Right atrium auricular region (tissue), 2 donors: ENCODE results near the gene TRDMT1. TPM values are rescaled to one million over a fixed set of nuclear protein-coding genes. Genes with fewer than 3 reads are reported as not detected.

Experiments used
- DNase-seq: peaks from one replicate; pipeline ENCODE4 v3.0.0-alpha.2; 2019; ENCODE audit warnings: low spot score
- H3K27ac ChIP-seq, 2 donors: fragments of 200-600 bp; sonication (generic); 1 replicate in 1 of 2; 2 replicates in 1 of 2; pipeline ENCODE4 v1.5.1; 2016 to 2019
- H3K27me3 ChIP-seq, 2 donors: fragments of 200-600 bp; sonication (generic); one replicate each; pipeline versions ENCODE4 v1.5.1 to v1.6.0; 2017 to 2019
- H3K36me3 ChIP-seq: fragments of 200-600 bp; sonication (generic); one replicate; pipeline ENCODE4 v1.5.1; 2016
- H3K4me1 ChIP-seq, 2 donors: fragments of 200-600 bp; sonication (generic); one replicate each; pipeline versions ENCODE4 v1.5.1 to v1.6.0; 2017 to 2019
- H3K4me3 ChIP-seq, 2 donors: fragments of 200-600 bp; sonication (generic); 1 replicate in 1 of 2; 2 replicates in 1 of 2; pipeline ENCODE4 v1.5.1; 2017 to 2019; ENCODE audit warnings: mild to moderate bottlenecking in 1 of 2, moderate library complexity in 1 of 2
- H3K9me3 ChIP-seq, 2 donors: fragments of 200-600 bp; sonication (generic); one replicate each; pipeline ENCODE4 v1.5.1; 2019
- total RNA-seq, 2 donors: library from RNA; depleted of rRNA; stranded (reverse); fragments of >200 nt; gene quantifications; one replicate each; pipeline ENCODE4 v1.1.0, GENCODE V29; 2016
- TF ChIP-seq, protein P1 (sequence below), 2 donors: fragments of 200-600 bp; sonication (generic); IDR thresholded peaks; one replicate each; pipeline ENCODE4 v1.5.1; 2019; ENCODE audit warnings: antibody characterized with exemption in 2 of 2

The TRDMT1 gene
- total RNA-seq, 2 donors from 2014 or later: 3.8 to 5.0 TPM

DNA sequence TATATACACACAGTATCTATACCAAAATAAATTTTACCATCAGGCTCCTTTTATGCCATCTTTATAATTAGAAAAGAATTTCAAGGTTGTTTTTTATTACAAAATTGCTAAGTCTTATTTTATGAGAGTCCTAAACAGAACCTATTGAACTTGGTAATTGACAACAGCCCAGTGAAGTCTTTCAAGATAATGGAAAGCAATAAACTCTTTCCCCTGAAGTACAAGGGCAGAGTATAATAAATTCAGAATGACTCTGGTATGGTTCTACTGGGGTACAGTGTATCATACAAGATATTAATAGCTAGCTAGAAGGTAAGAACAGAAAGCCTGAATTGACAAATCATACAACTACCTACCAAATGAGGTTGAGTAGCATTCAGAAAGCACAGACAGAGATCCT, 45.6 kb downstream of the TRDMT1 start:
- Histone ChIP-seq H3K27ac (no peak overlapping the region), H3K9me3 (no peaks in the 10 kb centered on the region), H3K4me1 (no peaks in the 10 kb centered on the region), H3K4me3 (no peak overlapping the region), H3K27me3 (no peaks in the 10 kb centered on the region), H3K36me3 (no peaks in the 10 kb centered on the region)
- TF ChIP-seq, protein P1, sequence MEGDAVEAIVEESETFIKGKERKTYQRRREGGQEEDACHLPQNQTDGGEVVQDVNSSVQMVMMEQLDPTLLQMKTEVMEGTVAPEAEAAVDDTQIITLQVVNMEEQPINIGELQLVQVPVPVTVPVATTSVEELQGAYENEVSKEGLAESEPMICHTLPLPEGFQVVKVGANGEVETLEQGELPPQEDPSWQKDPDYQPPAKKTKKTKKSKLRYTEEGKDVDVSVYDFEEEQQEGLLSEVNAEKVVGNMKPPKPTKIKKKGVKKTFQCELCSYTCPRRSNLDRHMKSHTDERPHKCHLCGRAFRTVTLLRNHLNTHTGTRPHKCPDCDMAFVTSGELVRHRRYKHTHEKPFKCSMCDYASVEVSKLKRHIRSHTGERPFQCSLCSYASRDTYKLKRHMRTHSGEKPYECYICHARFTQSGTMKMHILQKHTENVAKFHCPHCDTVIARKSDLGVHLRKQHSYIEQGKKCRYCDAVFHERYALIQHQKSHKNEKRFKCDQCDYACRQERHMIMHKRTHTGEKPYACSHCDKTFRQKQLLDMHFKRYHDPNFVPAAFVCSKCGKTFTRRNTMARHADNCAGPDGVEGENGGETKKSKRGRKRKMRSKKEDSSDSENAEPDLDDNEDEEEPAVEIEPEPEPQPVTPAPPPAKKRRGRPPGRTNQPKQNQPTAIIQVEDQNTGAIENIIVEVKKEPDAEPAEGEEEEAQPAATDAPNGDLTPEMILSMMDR (IDR thresholded peaks at IDR 0.05): no peak
- no peak for DNase-seq

GRCh38 chr10:17154116-17154515, 47.4 kb downstream of the TRDMT1 start:
- DNase-seq: no peak
- no peaks in the 10 kb centered on the region for H3K4me1 ChIP-seq
- no peaks in the 10 kb centered on the region for H3K36me3 ChIP-seq
- no peaks in the 10 kb centered on the region for H3K27me3 ChIP-seq
- H3K4me3 ChIP-seq: no peak overlapping the region
- H3K27ac ChIP-seq: no peak overlapping the region
- H3K9me3 ChIP-seq: no peaks in the 10 kb centered on the region
- TF ChIP-seq, protein P1 (IDR thresholded peaks at IDR 0.05): no peak

- Histone ChIP-seq H3K36me3 (no peaks in the 10 kb centered on the region), H3K4me3 (no peak overlapping the region), H3K4me1 (no peaks in the 10 kb centered on the region), H3K27me3 (no peaks in the 10 kb centered on the region), H3K27ac (no peak overlapping the region), H3K9me3 (no peaks in the 10 kb centered on the region)
- TF ChIP-seq, protein P1 (IDR thresholded peaks at IDR 0.05): no peak
- no peak for DNase-seq
These were observed 48.2 kb downstream of the TRDMT1 start for GRCh38 chr10:17153321-17153720.

DNA sequence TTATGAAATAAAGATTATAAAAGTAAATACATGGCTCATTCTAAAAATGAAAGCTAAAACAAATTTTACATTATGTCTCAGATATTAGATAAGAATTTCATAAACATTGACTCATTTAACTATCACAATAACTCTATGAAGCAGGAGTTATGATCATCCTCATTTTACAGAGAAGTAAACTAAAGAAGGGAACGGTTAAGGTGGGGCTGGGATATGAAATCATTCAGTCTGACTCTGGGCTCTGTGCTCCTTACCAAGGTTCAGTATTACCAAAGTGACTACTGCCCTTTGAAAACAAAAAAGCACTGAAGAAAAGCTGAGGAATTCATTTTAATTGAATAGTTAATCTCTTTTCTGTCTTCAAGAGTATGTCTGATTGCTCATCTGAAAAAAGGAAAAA, 49.8 kb downstream of the TRDMT1 start:
- Histone ChIP-seq H3K4me1 (no peaks in the 10 kb centered on the region), H3K27me3 (no peaks in the 10 kb centered on the region), H3K4me3 (no peak overlapping the region), H3K27ac (no peak overlapping the region), H3K9me3 (no peaks in the 10 kb centered on the region), H3K36me3 (no peaks in the 10 kb centered on the region)
- no peak for DNase-seq
- TF ChIP-seq, protein P1 (IDR thresholded peaks at IDR 0.05): no peak

- no peaks in the 10 kb centered on the region for H3K4me1 ChIP-seq
- no peak overlapping the region for H3K4me3 ChIP-seq
These were observed 53.5 kb downstream of the TRDMT1 start for GRCh38 chr10:17147884-17148489.

More at GRCh38 chr10:17147884-17148489, 53.5 kb downstream of the TRDMT1 start:
- H3K27me3 ChIP-seq: no peaks in the 10 kb centered on the region
- no peaks in the 10 kb centered on the region for H3K9me3 ChIP-seq
- TF ChIP-seq, protein P1 (IDR thresholded peaks at IDR 0.05): no peak
- no peak for DNase-seq
- H3K27ac ChIP-seq: no peak overlapping the region
- H3K36me3 ChIP-seq: no peaks in the 10 kb centered on the region
